ENCODE measurements around the gene MICAL2. TPM values are rescaled to one million over a fixed set of nuclear protein-coding genes. Genes with fewer than 3 reads are reported as not detected.

MICAL2 gene
- total RNA-seq, 1 donor from 2014 or later = 237 TPM

GRCh38 chr11:12207384-12208150 lies 97.2 kb downstream of the MICAL2 start:
- no peak for TF ChIP-seq CTCF (IDR thresholded peaks at IDR 0.05)
- intact Hi-C loops (cut with DNase I) = no loop called here
- no peaks in the 10 kb centered on the region for H3K27me3 ChIP-seq
- DNase-seq (ENCODE audit: low spot score in 2 of 2) = no peak
- peaks cover 0 to 13% of the 10 kb centered on the region in 2 donors for H3K4me1 ChIP-seq
- H3K4me3 ChIP-seq = no peak overlapping the region
- peaks cover 83 to 89% of the 10 kb centered on the region in 2 donors for H3K36me3 ChIP-seq
- peak overlapping the region; percentile 39 to 94 for H3K27ac ChIP-seq
- no peaks in the 10 kb centered on the region for H3K9me3 ChIP-seq

- intact Hi-C loops (cut with DNase I) = no loop called here
- peaks cover 0 to 16% of the 10 kb centered on the region in 2 donors for H3K4me1 ChIP-seq
- no peaks in the 10 kb centered on the region for H3K9me3 ChIP-seq
- no peak for TF ChIP-seq CTCF (IDR thresholded peaks at IDR 0.05)
- DNase-seq (ENCODE audit: low spot score in 2 of 2) = no peak
- H3K36me3 ChIP-seq = peaks cover 94 to 99% of the 10 kb centered on the region in 2 donors
- no peaks in the 10 kb centered on the region for H3K27me3 ChIP-seq
- peak overlapping the region; percentile 53 to 94 for H3K27ac ChIP-seq
- H3K4me3 ChIP-seq = no peak overlapping the region
These were observed 98.7 kb downstream of the MICAL2 start for GRCh38 chr11:12209096-12209495.

- H3K36me3 ChIP-seq = peaks cover 94 to 99% of the 10 kb centered on the region in 2 donors
- peak overlapping the region; percentile 53 to 94 for H3K27ac ChIP-seq
- peaks cover 0 to 22% of the 10 kb centered on the region in 2 donors for H3K4me1 ChIP-seq
- TF ChIP-seq CTCF (IDR thresholded peaks at IDR 0.05) = no peak
- H3K4me3 ChIP-seq = no peak overlapping the region
- no peak for DNase-seq (ENCODE audit: low spot score in 2 of 2)
- intact Hi-C loops (cut with DNase I) = no loop called here
- H3K27me3 ChIP-seq = no peaks in the 10 kb centered on the region
- H3K9me3 ChIP-seq = no peaks in the 10 kb centered on the region
These were observed 99.8 kb downstream of the MICAL2 start for GRCh38 chr11:12210200-12210599.

GRCh38 chr11:12211331-12212065 lies 101.1 kb downstream of the MICAL2 start:
- Histone ChIP-seq H3K27me3 (no peaks in the 10 kb centered on the region), H3K36me3 (peaks cover 91 to 98% of the 10 kb centered on the region in 2 donors), H3K9me3 (no peaks in the 10 kb centered on the region), H3K4me3 (no peak overlapping the region), H3K27ac (peak overlapping the region; percentile 53 to 94), H3K4me1 (peaks cover under 1 to 30% of the 10 kb centered on the region in 2 donors)
- no peak for DNase-seq (ENCODE audit: low spot score in 2 of 2)
- intact Hi-C loops (cut with DNase I) = no loop called here
- no peak for TF ChIP-seq CTCF (IDR thresholded peaks at IDR 0.05)

- DNase-seq (ENCODE audit: low spot score in 2 of 2) = no peak
- Histone ChIP-seq H3K27me3 (no peaks in the 10 kb centered on the region), H3K27ac (peak overlapping the region in 1 of 2 donors; percentile 94), H3K9me3 (no peaks in the 10 kb centered on the region), H3K36me3 (peaks cover 89 to 98% of the 10 kb centered on the region in 2 donors), H3K4me1 (peaks cover 4 to 31% of the 10 kb centered on the region in 2 donors), H3K4me3 (no peak overlapping the region)
- intact Hi-C loops (cut with DNase I) = no loop called here
- TF ChIP-seq CTCF (IDR thresholded peaks at IDR 0.05) = no peak
These were observed 101.9 kb downstream of the MICAL2 start for GRCh38 chr11:12212174-12212820.

Measured in ascending aorta (tissue), 2 donors.